Cerebellar nuclear complex (tissue), 1 donor: Measurements from ENCODE around the gene ATF7IP.

Experiments
- DNase-seq, 2 experiments: peaks; one replicate each; lab custom pipeline; 2025; lab: John Stamatoyannopoulos, UW

The ATF7IP gene

GRCh38 chr12:14481201-14481600, 115.7 kb downstream of the ATF7IP start:
- no peak for DNase-seq

GRCh38 chr12:14482361-14482760, 116.9 kb downstream of the ATF7IP start:
- DNase-seq = no peak

GRCh38 chr12:14482886-14483285, 117.4 kb downstream of the ATF7IP start:
- DNase-seq = no peak

- DNase-seq = no peak
Measured at GRCh38 chr12:14495326-14495725, 129.8 kb downstream of the ATF7IP start.

GRCh38 chr12:14505626-14506596, 140.4 kb downstream of the ATF7IP start:
- no peak for DNase-seq

- no peak for DNase-seq
Measured at GRCh38 chr12:14510574-14510973, 145.1 kb downstream of the ATF7IP start.

GRCh38 chr12:14514154-14514842, 148.8 kb downstream of the ATF7IP start:
- DNase-seq = no peak

- DNase-seq = no peak
Measured at GRCh38 chr12:14514946-14515345, 149.5 kb downstream of the ATF7IP start.

- DNase-seq = no peak
Measured at GRCh38 chr12:14521822-14522221, 156.3 kb downstream of the ATF7IP start.

GRCh38 chr12:14525964-14526363, 160.5 kb downstream of the ATF7IP start:
- no peak for DNase-seq

- DNase-seq = no peak
Measured at GRCh38 chr12:14532152-14532551, 166.7 kb downstream of the ATF7IP start.

- DNase-seq = no peak
Measured at GRCh38 chr12:14537088-14537487, 171.6 kb downstream of the ATF7IP start.

- no peak for DNase-seq
Measured at GRCh38 chr12:14540801-14541462, 175.4 kb downstream of the ATF7IP start.

- no peak for DNase-seq
Measured at GRCh38 chr12:14545144-14546124, 180.0 kb downstream of the ATF7IP start.

- DNase-seq = no peak
Measured at GRCh38 chr12:14547571-14547970, 182.1 kb downstream of the ATF7IP start.

- no peak for DNase-seq
Measured at GRCh38 chr12:14548609-14549008, 183.1 kb downstream of the ATF7IP start.
